Endothelial cell (in vitro differentiated cells): ENCODE measurements around the gene BRAP. TPM values are rescaled to one million over a fixed set of nuclear protein-coding genes. Genes with fewer than 3 reads are reported as not detected.
A peak's percentile ranks its signal among the peaks of the same experiment; 100 is the strongest.
"Not testable (repeated sequence)": the region's sequence is repeated elsewhere in the genome, so short reads cannot be mapped to it uniquely, and the experiment has no call there.

Experiments used
- DNase-seq: peaks from one replicate; pipeline ENCODE4 v3.0.0; 2021; ENCODE audit warnings: low spot score
- H3K27ac Mint-ChIP-seq: one replicate; pipeline ENCODE4 v1.8.0; 2021; ENCODE audit warnings: mixed read lengths, inconsistent platforms; ENCODE audit not compliant: unreplicated experiment
- H3K27me3 Mint-ChIP-seq: one replicate; pipeline ENCODE4 v1.8.0; 2021; ENCODE audit warnings: mild to moderate bottlenecking, moderate library complexity, mixed read lengths, inconsistent platforms; ENCODE audit not compliant: unreplicated experiment
- H3K36me3 Mint-ChIP-seq: one replicate; pipeline ENCODE4 v1.8.0; 2021; ENCODE audit warnings: mild to moderate bottlenecking, low read depth, mixed read lengths, inconsistent platforms; ENCODE audit not compliant: unreplicated experiment
- H3K4me1 Mint-ChIP-seq: one replicate; pipeline ENCODE4 v1.8.0; 2021; ENCODE audit warnings: mild to moderate bottlenecking, mixed read lengths, inconsistent platforms; ENCODE audit not compliant: unreplicated experiment
- H3K4me3 Mint-ChIP-seq: one replicate; pipeline ENCODE4 v1.8.0; 2021; ENCODE audit warnings: mild to moderate bottlenecking, mixed read lengths, inconsistent platforms; ENCODE audit not compliant: unreplicated experiment
- H3K9me3 Mint-ChIP-seq: one replicate; pipeline ENCODE4 v1.8.0; 2021; ENCODE audit warnings: mixed read lengths, inconsistent platforms; ENCODE audit not compliant: unreplicated experiment
- total RNA-seq: library from RNA; stranded (reverse); fragmentation: NEBNext Ultra II Directional; extraction: Animal tissue kit (Norgen Biotek cat#: 25700); gene quantifications from one replicate; pipeline ENCODE4 v1.2.1, GENCODE V29; 2021; ENCODE audit not compliant: unreplicated experiment
- TF ChIP-seq, protein P1 (sequence below): fragments of 200-600 bp; sonication (generic); IDR thresholded peaks from one replicate; pipeline ENCODE4 v1.5.0; 2021; ENCODE audit warnings: antibody characterized with exemption; ENCODE audit not compliant: unreplicated experiment

Gene BRAP
- total RNA-seq, 1 donor from 2014 or later = 22.0 TPM

DNA sequence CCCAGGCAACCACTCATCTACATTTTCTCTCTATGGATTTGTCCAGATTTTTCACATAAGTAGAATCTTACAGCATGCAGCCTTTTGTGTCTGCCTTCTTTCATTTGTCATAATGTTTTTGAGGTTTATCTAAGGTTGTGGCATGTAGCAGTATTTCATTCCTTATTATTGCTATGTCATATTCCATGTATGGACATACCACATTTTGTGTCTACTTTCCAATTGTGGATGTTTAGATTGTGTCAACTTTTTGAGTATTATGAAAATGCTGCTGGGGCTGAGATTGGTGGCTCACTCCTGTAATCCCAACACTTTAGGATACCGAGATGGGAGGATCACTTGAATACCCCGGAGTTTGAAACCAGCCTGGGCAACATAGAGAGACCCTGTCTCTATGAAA is 83.4 kb downstream of the BRAP start:
- Mint-ChIP-seq H3K4me1 (peaks cover 8% of the 10 kb centered on the region), H3K27ac (no peak overlapping the region), H3K9me3 (no peaks in the 10 kb centered on the region), H3K4me3 (no peak overlapping the region), H3K36me3 (peaks cover 7% of the 10 kb centered on the region), H3K27me3 (peaks cover 15% of the 10 kb centered on the region)
- TF ChIP-seq, protein P1, sequence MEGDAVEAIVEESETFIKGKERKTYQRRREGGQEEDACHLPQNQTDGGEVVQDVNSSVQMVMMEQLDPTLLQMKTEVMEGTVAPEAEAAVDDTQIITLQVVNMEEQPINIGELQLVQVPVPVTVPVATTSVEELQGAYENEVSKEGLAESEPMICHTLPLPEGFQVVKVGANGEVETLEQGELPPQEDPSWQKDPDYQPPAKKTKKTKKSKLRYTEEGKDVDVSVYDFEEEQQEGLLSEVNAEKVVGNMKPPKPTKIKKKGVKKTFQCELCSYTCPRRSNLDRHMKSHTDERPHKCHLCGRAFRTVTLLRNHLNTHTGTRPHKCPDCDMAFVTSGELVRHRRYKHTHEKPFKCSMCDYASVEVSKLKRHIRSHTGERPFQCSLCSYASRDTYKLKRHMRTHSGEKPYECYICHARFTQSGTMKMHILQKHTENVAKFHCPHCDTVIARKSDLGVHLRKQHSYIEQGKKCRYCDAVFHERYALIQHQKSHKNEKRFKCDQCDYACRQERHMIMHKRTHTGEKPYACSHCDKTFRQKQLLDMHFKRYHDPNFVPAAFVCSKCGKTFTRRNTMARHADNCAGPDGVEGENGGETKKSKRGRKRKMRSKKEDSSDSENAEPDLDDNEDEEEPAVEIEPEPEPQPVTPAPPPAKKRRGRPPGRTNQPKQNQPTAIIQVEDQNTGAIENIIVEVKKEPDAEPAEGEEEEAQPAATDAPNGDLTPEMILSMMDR = no peak
- no peak for DNase-seq

DNA sequence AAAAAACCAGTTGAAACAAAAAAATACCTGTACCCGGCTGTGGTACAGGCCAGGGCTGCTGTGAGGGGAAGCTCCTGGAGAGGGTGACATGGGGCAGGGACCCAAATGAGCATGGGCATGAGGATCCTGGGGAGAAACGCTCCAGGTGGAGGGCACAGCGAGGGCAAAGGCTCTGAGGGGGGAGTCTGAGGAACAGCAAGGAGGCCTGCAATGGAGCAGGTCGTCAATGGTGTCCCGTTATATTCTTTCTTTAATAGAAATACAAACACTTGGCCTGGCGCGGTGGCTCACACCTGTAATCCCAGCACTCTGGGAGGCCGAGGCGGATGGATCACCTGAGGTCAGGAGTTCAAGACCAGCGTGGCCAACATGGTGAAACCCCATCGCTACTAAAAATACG is 84.8 kb downstream of the BRAP start:
- Mint-ChIP-seq H3K4me1 (peaks cover 16% of the 10 kb centered on the region), H3K27me3 (peaks cover 16% of the 10 kb centered on the region)
- not testable (repeated sequence) for DNase-seq, H3K4me3 Mint-ChIP-seq, H3K9me3 Mint-ChIP-seq, H3K27ac Mint-ChIP-seq, H3K36me3 Mint-ChIP-seq

DNA sequence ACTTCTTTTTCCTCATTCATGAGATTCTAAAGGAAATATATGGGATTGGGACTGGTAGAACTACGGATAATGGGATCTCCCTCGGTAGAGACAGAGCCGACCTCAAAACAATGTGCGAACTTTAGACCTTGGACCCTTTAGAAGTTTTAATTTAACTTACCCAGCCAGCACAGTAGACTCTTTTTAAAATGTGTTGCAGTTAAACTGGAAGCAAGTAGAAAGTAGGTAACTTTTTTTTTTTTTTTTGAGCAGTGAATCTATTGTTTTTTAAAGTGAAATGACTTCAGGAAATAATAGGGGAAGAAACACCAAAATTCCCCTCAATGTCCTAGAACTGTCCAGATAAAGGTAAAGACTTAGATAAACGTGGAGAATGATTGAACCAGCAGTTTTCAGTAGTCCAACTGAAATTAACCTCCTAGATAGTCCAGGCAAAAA is 85.5 kb downstream of the BRAP start:
- H3K4me1 Mint-ChIP-seq = peaks cover 16% of the 10 kb centered on the region
- DNase-seq = no peak
- TF ChIP-seq, protein P1 = no peak
- no peaks in the 10 kb centered on the region for H3K9me3 Mint-ChIP-seq
- peaks cover 8% of the 10 kb centered on the region for H3K36me3 Mint-ChIP-seq
- peak overlapping the region; percentile 87 for H3K27ac Mint-ChIP-seq
- H3K27me3 Mint-ChIP-seq = peaks cover 16% of the 10 kb centered on the region
- peak overlapping the region; percentile 94 for H3K4me3 Mint-ChIP-seq

DNA sequence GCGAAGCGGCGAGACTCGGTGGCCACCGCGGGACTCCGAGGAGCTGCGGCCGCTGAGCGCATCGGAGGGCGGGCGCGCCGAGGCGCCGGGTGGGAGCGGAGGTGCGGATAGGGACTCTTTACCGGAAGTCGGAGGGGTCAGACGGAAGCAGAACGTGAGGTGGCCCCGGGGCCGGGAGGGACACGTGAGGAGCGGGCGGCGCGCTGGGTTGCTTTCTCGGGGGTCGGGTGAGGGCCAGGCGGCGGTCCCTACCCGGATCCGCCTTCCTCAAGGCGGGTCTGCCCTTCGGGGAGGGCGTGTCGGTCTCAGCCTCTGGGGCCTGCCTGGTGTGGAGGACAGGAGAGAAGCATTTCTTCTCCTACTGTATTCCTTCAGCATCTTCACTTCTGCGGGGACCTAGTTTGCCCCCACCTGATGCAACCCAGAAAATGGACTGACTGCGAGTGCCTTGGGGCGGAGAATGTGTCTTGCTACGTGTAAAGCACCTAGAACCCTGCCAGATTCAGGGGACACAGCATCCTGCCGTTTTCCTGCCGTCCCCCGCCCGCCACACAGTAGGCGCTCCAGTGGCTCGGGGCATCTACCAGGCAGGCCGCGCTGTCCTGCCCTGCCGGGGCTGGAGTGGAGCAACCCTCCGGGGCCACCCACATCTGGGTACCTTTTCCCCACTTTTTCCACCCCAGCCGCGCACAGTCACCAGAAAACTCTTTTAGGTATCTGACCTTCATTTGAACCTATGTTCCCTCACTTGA is 86.1 kb downstream of the BRAP start:
- TF ChIP-seq, protein P1 = no peak
- peak; percentile 87 for DNase-seq
- Mint-ChIP-seq H3K27ac (peak overlapping the region; percentile 87), H3K4me3 (peak overlapping the region; percentile 94), H3K4me1 (peaks cover 19% of the 10 kb centered on the region), H3K36me3 (peaks cover 8% of the 10 kb centered on the region), H3K27me3 (peaks cover 15% of the 10 kb centered on the region), H3K9me3 (no peaks in the 10 kb centered on the region)

DNA sequence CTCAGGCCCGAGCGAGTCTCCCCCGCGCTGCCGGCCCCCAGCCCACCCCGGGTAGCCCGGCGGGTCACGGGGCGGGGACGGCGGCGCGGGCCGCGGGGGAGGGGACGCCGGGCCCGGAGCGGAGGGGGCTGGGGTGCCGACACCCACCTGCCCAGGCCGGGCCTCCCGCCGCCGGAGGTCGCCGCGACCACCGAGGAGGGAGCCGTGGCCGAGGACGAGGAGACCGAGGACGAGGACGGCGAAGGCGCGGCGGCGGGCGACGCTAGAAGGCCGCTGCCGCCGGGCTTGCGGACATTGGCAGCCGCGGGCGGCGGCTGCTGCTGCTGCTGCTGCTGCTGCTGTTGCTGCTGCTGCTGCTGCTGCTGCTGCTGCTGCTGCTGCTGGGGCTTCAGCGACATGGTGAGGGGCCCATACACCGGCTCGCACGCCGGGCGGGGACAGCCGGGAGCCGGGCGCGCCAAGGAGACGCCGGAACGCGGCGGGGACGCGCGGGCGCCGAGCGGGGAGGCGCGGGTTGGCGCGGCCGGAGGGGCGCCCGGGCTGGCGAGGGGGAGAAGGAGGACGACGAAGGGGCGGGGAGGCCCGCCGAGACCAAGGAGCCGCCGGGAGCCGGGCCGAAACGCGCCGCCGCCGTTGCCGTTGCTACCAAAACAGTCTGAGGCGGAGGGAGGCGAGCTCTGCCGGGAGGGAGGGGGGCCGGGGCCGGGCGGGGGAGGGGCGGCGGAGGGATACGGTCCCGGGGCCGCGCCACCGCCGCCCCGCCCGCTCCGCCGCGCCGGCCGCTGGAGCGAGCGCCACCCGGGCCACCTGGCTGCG is 86.9 kb downstream of the BRAP start, which contains the start of gene ATXN2:
Gene ATXN2, minus strand, starts transcription at position 679 of the 816 bp plus-strand sequence. Its CDS starts 281 bp downstream, at position 398.
- peak; percentile 58 for DNase-seq
- H3K36me3 Mint-ChIP-seq = peaks cover 8% of the 10 kb centered on the region
- peaks cover 19% of the 10 kb centered on the region for H3K4me1 Mint-ChIP-seq
- TF ChIP-seq, protein P1 = no peak
- H3K27me3 Mint-ChIP-seq = peaks cover 12% of the 10 kb centered on the region
- peak within 1 kb of the TSS; percentile 87 for H3K27ac Mint-ChIP-seq
- H3K9me3 Mint-ChIP-seq = no peaks in the 10 kb centered on the region
- peak within 1 kb of the TSS; percentile 94 for H3K4me3 Mint-ChIP-seq
